ENCODE data around the gene NFIB. TPM values are rescaled to one million over a fixed set of nuclear protein-coding genes. Genes with fewer than 3 reads are reported as not detected.

NFIB gene
- total and polyA plus RNA-seq, 2 experiments from 2014 or later, result 15.2 to 27.3 TPM

- Histone ChIP-seq H3K27me3 (peaks cover 21% of the 10 kb centered on the region), H3K27ac (no peak overlapping the region), H3K36me3 (replicated peaks; ENCODE audit: insufficient read depth, low read depth) (no peaks in the 10 kb centered on the region), H3K4me3 (no peak overlapping the region), H3K9me3 (ENCODE audit: low read depth) (no peaks in the 10 kb centered on the region), H3K4me2 (no peak overlapping the region), H3K4me1 (ENCODE audit: insufficient read depth) (peaks cover 4% of the 10 kb centered on the region), H3K9me2 (replicated peaks; ENCODE audit: insufficient read depth) (no peaks in the 10 kb centered on the region), H4K20me1 (ENCODE audit: insufficient read depth, poor library complexity, severe bottlenecking) (no peaks in the 10 kb centered on the region), H2AFZ (no peak overlapping the region), H3K79me2 (no peaks in the 10 kb centered on the region)
- DNase-seq (ENCODE audit: low spot score), result no peak
- WGBS (ENCODE audit: low lambda C conversion rate, missing lambda C conversion rate), result 94% methylated on average over 1 of the region's 1 CpG
- no peak for TF ChIP-seq EZH2phosphoT487 (IDR thresholded peaks at IDR 0.05; ENCODE audit: low read depth, severe bottlenecking, unreplicated experiment)
- TF ChIP-seq CTCF (IDR thresholded peaks at IDR 0.05; ENCODE audit: poor library complexity), result no peak
- TF ChIP-seq EZH2 (IDR thresholded peaks at IDR 0.05; ENCODE audit: borderline replicate concordance), result no peak
Observed at GRCh38 chr9:14336244-14336643, 22.3 kb upstream of the NFIB start.

DNA sequence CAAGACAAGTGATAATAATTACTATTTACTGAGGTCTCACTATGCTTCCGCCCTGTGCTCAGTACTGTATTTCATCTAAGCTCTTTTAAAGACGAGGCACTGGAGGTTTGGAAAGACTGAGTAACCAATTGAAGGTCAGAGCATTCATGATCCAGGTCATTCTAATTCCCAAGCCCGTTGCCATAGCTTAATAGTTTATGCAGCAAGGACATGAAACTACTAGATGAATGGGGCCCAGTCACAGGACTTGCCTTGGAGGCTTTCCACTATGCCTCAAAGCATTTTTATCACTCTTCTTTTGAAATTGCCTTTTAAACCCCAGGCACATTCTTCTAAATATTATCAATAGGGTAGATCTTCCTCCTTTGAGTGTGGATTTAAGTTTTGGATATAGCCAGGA is 17.2 kb upstream of the NFIB start:
- no peak overlapping the region for H3K4me2 ChIP-seq

DNA sequence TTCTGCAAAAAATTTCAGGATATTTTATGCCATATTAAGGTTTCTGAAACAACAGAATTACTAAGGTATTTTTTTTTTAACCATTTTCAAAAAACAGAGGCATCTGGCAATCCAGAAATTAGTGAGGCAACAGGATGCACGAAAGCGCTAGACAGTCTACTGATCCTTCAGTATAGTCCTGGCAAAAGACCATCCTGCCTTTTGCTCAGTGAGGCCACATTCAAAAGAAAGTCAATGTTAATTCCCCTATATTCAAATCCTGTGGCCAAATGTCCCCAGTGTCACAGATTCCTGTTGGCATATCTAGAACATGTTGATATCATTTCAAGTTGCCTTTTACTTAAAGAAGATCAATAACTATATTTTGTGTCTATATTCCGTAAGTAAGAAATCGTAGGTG is 13.1 kb upstream of the NFIB start:
- H3K27me3 ChIP-seq, result no peaks in the 10 kb centered on the region
- no peaks in the 10 kb centered on the region for H3K79me2 ChIP-seq
- WGBS (ENCODE audit: low lambda C conversion rate, missing lambda C conversion rate), result 95% methylated on average over 4 of the region's 4 CpGs
- DNase-seq (ENCODE audit: low spot score), result no peak
- no peaks in the 10 kb centered on the region for H3K9me3 ChIP-seq (ENCODE audit: low read depth)
- H3K9me2 ChIP-seq (replicated peaks; ENCODE audit: insufficient read depth), result no peaks in the 10 kb centered on the region
- no peaks in the 10 kb centered on the region for H4K20me1 ChIP-seq (ENCODE audit: insufficient read depth, poor library complexity, severe bottlenecking)
- H3K36me3 ChIP-seq (replicated peaks; ENCODE audit: insufficient read depth, low read depth), result no peaks in the 10 kb centered on the region
- H3K27ac ChIP-seq, result no peak overlapping the region
- TF ChIP-seq EZH2 (IDR thresholded peaks at IDR 0.05; ENCODE audit: borderline replicate concordance) (no peak), CTCF (IDR thresholded peaks at IDR 0.05; ENCODE audit: poor library complexity) (no peak), EZH2phosphoT487 (IDR thresholded peaks at IDR 0.05; ENCODE audit: low read depth, severe bottlenecking, unreplicated experiment) (no peak)
- H3K4me2 ChIP-seq, result no peak overlapping the region
- no peak overlapping the region for H2AFZ ChIP-seq
- H3K4me3 ChIP-seq, result no peak overlapping the region
- no peaks in the 10 kb centered on the region for H3K4me1 ChIP-seq (ENCODE audit: insufficient read depth)

More for the DNA sequence above, 17.2 kb upstream of the NFIB start:
- WGBS (ENCODE audit: low lambda C conversion rate, missing lambda C conversion rate), result 80% methylated on average over 3 of the region's 3 CpGs
- Histone ChIP-seq H3K4me1 (ENCODE audit: insufficient read depth) (no peaks in the 10 kb centered on the region), H3K9me2 (replicated peaks; ENCODE audit: insufficient read depth) (no peaks in the 10 kb centered on the region), H3K27me3 (no peaks in the 10 kb centered on the region), H4K20me1 (ENCODE audit: insufficient read depth, poor library complexity, severe bottlenecking) (no peaks in the 10 kb centered on the region), H3K27ac (no peak overlapping the region), H3K9me3 (ENCODE audit: low read depth) (no peaks in the 10 kb centered on the region), H2AFZ (no peak overlapping the region), H3K36me3 (replicated peaks; ENCODE audit: insufficient read depth, low read depth) (no peaks in the 10 kb centered on the region), H3K79me2 (no peaks in the 10 kb centered on the region), H3K4me3 (no peak overlapping the region)
- no peak for DNase-seq (ENCODE audit: low spot score)
- TF ChIP-seq CTCF (IDR thresholded peaks at IDR 0.05; ENCODE audit: poor library complexity) (no peak), EZH2 (IDR thresholded peaks at IDR 0.05; ENCODE audit: borderline replicate concordance) (no peak), EZH2phosphoT487 (IDR thresholded peaks at IDR 0.05; ENCODE audit: low read depth, severe bottlenecking, unreplicated experiment) (no peak)

Measured in hepatocyte (in vitro differentiated cells).